ACC112 (cell line): ENCODE measurements around the gene CD247.

Experiments used
- H2AFZ ChIP-seq: fragments of 200-600 bp; sonication (generic); one replicate; pipeline ENCODE4 v1.6.0; 2017; ENCODE audit warnings: antibody characterized with exemption, low read length; ENCODE audit not compliant: unreplicated experiment
- H3K27ac ChIP-seq: fragments of 200-600 bp; sonication (generic); 2 replicates; pipeline ENCODE4 v1.5.1; 2014; ENCODE audit warnings: low read depth, mild to moderate bottlenecking, antibody characterized with exemption, low read length, moderate library complexity
- H3K27me3 ChIP-seq: fragments of 200-600 bp; sonication (generic); 2 replicates; pipeline ENCODE4 v1.6.1; 2014; ENCODE audit warnings: mild to moderate bottlenecking, antibody characterized with exemption, low read length, moderate library complexity, mixed read lengths; ENCODE audit not compliant: insufficient read depth
- H3K36me3 ChIP-seq: fragments of 200-600 bp; sonication (generic); 2 replicates; pipeline ENCODE4 v1.6.1; 2016; ENCODE audit warnings: mild to moderate bottlenecking, antibody characterized with exemption, low read length, moderate library complexity, mixed read lengths; ENCODE audit not compliant: insufficient read depth
- H3K4me1 ChIP-seq: fragments of 200-600 bp; sonication (generic); one replicate; pipeline ENCODE4 v1.6.1; 2016; ENCODE audit warnings: low read length, mixed read lengths; ENCODE audit not compliant: insufficient read depth, unreplicated experiment, control insufficient read depth
- H3K4me3 ChIP-seq: fragments of 200-600 bp; sonication (generic); 2 replicates; pipeline ENCODE4 v1.5.1; 2014; ENCODE audit warnings: mild to moderate bottlenecking, low read depth, low read length
- H3K79me2 ChIP-seq: fragments of 200-600 bp; sonication (generic); one replicate; pipeline ENCODE4 v1.6.0; 2016; ENCODE audit warnings: low read length; ENCODE audit not compliant: control insufficient read depth, unreplicated experiment, insufficient read depth

CD247 gene

GRCh38 chr1:167433884-167434283, 84.4 kb downstream of the CD247 start:
- Histone ChIP-seq H3K4me3 (no peak overlapping the region), H3K27ac (no peak overlapping the region), H3K79me2 (no peaks in the 10 kb centered on the region), H3K27me3 (peaks cover 4% of the 10 kb centered on the region), H3K4me1 (no peaks in the 10 kb centered on the region), H3K36me3 (no peaks in the 10 kb centered on the region), H2AFZ (no peak overlapping the region)

GRCh38 chr1:167432780-167433179, 85.5 kb downstream of the CD247 start:
- Histone ChIP-seq H3K79me2 (no peaks in the 10 kb centered on the region), H3K4me1 (no peaks in the 10 kb centered on the region), H2AFZ (no peak overlapping the region), H3K4me3 (no peak overlapping the region), H3K36me3 (no peaks in the 10 kb centered on the region), H3K27ac (no peak overlapping the region), H3K27me3 (no peaks in the 10 kb centered on the region)

GRCh38 chr1:167431909-167432650, 86.2 kb downstream of the CD247 start:
- no peak overlapping the region for H3K27ac ChIP-seq
- no peaks in the 10 kb centered on the region for H3K4me1 ChIP-seq
- no peak overlapping the region for H2AFZ ChIP-seq
- no peaks in the 10 kb centered on the region for H3K27me3 ChIP-seq
- no peaks in the 10 kb centered on the region for H3K79me2 ChIP-seq
- no peak overlapping the region for H3K4me3 ChIP-seq
- H3K36me3 ChIP-seq = no peaks in the 10 kb centered on the region

GRCh38 chr1:167431261-167431908, 86.9 kb downstream of the CD247 start:
- H3K27me3 ChIP-seq = no peaks in the 10 kb centered on the region
- no peaks in the 10 kb centered on the region for H3K36me3 ChIP-seq
- no peak overlapping the region for H3K4me3 ChIP-seq
- no peaks in the 10 kb centered on the region for H3K4me1 ChIP-seq
- no peak overlapping the region for H3K27ac ChIP-seq
- H2AFZ ChIP-seq = no peak overlapping the region
- H3K79me2 ChIP-seq = no peaks in the 10 kb centered on the region

GRCh38 chr1:167430849-167431242, 87.5 kb downstream of the CD247 start:
- Histone ChIP-seq H3K4me3 (no peak overlapping the region), H2AFZ (no peak overlapping the region), H3K36me3 (no peaks in the 10 kb centered on the region), H3K27ac (no peak overlapping the region), H3K4me1 (no peaks in the 10 kb centered on the region), H3K79me2 (no peaks in the 10 kb centered on the region), H3K27me3 (no peaks in the 10 kb centered on the region)

- Histone ChIP-seq H3K4me3 (no peak overlapping the region), H3K4me1 (no peaks in the 10 kb centered on the region), H2AFZ (no peak overlapping the region), H3K27me3 (no peaks in the 10 kb centered on the region), H3K36me3 (no peaks in the 10 kb centered on the region), H3K79me2 (no peaks in the 10 kb centered on the region), H3K27ac (no peak overlapping the region)
Observed at GRCh38 chr1:167430134-167430848, 88.0 kb downstream of the CD247 start.

- no peaks in the 10 kb centered on the region for H3K4me1 ChIP-seq
Observed at GRCh38 chr1:167429612-167430011, 88.7 kb downstream of the CD247 start.

GRCh38 chr1:167428395-167428794, 89.9 kb downstream of the CD247 start:
- Histone ChIP-seq H3K4me1 (no peaks in the 10 kb centered on the region), H3K4me3 (no peak overlapping the region)

More at GRCh38 chr1:167429612-167430011, 88.7 kb downstream of the CD247 start:
- Histone ChIP-seq H3K4me3 (no peak overlapping the region), H3K27ac (no peak overlapping the region), H3K79me2 (no peaks in the 10 kb centered on the region), H2AFZ (no peak overlapping the region), H3K36me3 (no peaks in the 10 kb centered on the region), H3K27me3 (no peaks in the 10 kb centered on the region)

GRCh38 chr1:167427848-167428247, 90.5 kb downstream of the CD247 start:
- no peaks in the 10 kb centered on the region for H3K4me1 ChIP-seq
- H3K27me3 ChIP-seq = no peaks in the 10 kb centered on the region
- H2AFZ ChIP-seq = no peak overlapping the region
- no peak overlapping the region for H3K27ac ChIP-seq
- no peaks in the 10 kb centered on the region for H3K36me3 ChIP-seq
- no peaks in the 10 kb centered on the region for H3K79me2 ChIP-seq
- H3K4me3 ChIP-seq = no peak overlapping the region

More at GRCh38 chr1:167428395-167428794, 89.9 kb downstream of the CD247 start:
- H2AFZ ChIP-seq = no peak overlapping the region
- H3K27ac ChIP-seq = no peak overlapping the region
- H3K36me3 ChIP-seq = no peaks in the 10 kb centered on the region
- H3K79me2 ChIP-seq = no peaks in the 10 kb centered on the region
- H3K27me3 ChIP-seq = no peaks in the 10 kb centered on the region

GRCh38 chr1:167426716-167427115, 91.6 kb downstream of the CD247 start:
- Histone ChIP-seq H2AFZ (no peak overlapping the region), H3K4me1 (no peaks in the 10 kb centered on the region), H3K27ac (no peak overlapping the region), H3K36me3 (no peaks in the 10 kb centered on the region), H3K27me3 (no peaks in the 10 kb centered on the region), H3K79me2 (no peaks in the 10 kb centered on the region), H3K4me3 (no peak overlapping the region)
